Subcutaneous adipose tissue (tissue), 4 donors: ENCODE measurements around the gene NTRK2. TPM values are rescaled to one million over a fixed set of nuclear protein-coding genes. Genes with fewer than 3 reads are reported as not detected.

Source experiments
- CTCF ChIP-seq: fragments of 450-650 bp; IDR thresholded peaks from one replicate; pipeline ENCODE4 v1.5.1; 2016; ENCODE audit warnings: low read depth, mild to moderate bottlenecking, control low read depth, antibody characterized with exemption, moderate library complexity
- total RNA-seq, 4 donors: library from RNA; depleted of rRNA; stranded (reverse); fragments of >200 nt; gene quantifications; one replicate each; pipeline ENCODE4 v1.1.0, GENCODE V29; 2016

Gene NTRK2
- total RNA-seq, 4 donors from 2014 or later, result 51.5 to 105 (median 66.8) TPM

GRCh38 chr9:84860249-84861115 lies 191.0 kb downstream of the NTRK2 start:
- TF ChIP-seq CTCF, result no peak

- no peak for TF ChIP-seq CTCF
Observed at GRCh38 chr9:84861455-84861854, 191.9 kb downstream of the NTRK2 start.

GRCh38 chr9:84862308-84862707 lies 192.8 kb downstream of the NTRK2 start:
- TF ChIP-seq CTCF, result no peak

GRCh38 chr9:84862810-84863287 lies 193.3 kb downstream of the NTRK2 start:
- no peak for TF ChIP-seq CTCF

- no peak for TF ChIP-seq CTCF
Observed at GRCh38 chr9:84863372-84863771, 193.8 kb downstream of the NTRK2 start.

GRCh38 chr9:84866396-84867175 lies 197.1 kb downstream of the NTRK2 start:
- no peak for TF ChIP-seq CTCF

GRCh38 chr9:84867186-84867585 lies 197.7 kb downstream of the NTRK2 start:
- no peak for TF ChIP-seq CTCF
